HG03460 (cell line): ENCODE measurements around the gene GNB1L.
"Not testable (repeated sequence)": the region's sequence is repeated elsewhere in the genome, so short reads cannot be mapped to it uniquely, and the experiment has no call there.

Experiments
- ATAC-seq: cut with Tn5 transposase; IDR thresholded peaks from one replicate; pipeline ENCODE4 v1.9.1; 2021; ENCODE audit not compliant: unreplicated experiment

GNB1L gene

GRCh38 chr22:19845054-19845722 lies 9.5 kb downstream of the GNB1L start:
- no peak for ATAC-seq

GRCh38 chr22:19844377-19845053 lies 10.2 kb downstream of the GNB1L start:
- ATAC-seq, result no peak

- ATAC-seq, result no peak
These were observed 10.8 kb downstream of the GNB1L start for GRCh38 chr22:19843857-19844376.

GRCh38 chr22:19843107-19843856 lies 11.4 kb downstream of the GNB1L start:
- no peak for ATAC-seq

- ATAC-seq, result no peak
These were observed 12.1 kb downstream of the GNB1L start for GRCh38 chr22:19842393-19843106.

- no peak for ATAC-seq
These were observed 12.9 kb downstream of the GNB1L start for GRCh38 chr22:19841641-19842392.

GRCh38 chr22:19840955-19841640 lies 13.6 kb downstream of the GNB1L start:
- no peak for ATAC-seq

GRCh38 chr22:19840059-19840458 lies 14.6 kb downstream of the GNB1L start:
- no peak for ATAC-seq

GRCh38 chr22:19837915-19838314 lies 16.8 kb downstream of the GNB1L start:
- no peak for ATAC-seq

GRCh38 chr22:19836512-19836911 lies 18.2 kb downstream of the GNB1L start:
- no peak for ATAC-seq

GRCh38 chr22:19834599-19834998 lies 20.1 kb downstream of the GNB1L start:
- no peak for ATAC-seq

- ATAC-seq, result not testable (repeated sequence)
These were observed 21.3 kb downstream of the GNB1L start for GRCh38 chr22:19833327-19833726.

- no peak for ATAC-seq
These were observed 22.1 kb downstream of the GNB1L start for GRCh38 chr22:19832476-19833108.

GRCh38 chr22:19831979-19832378 lies 22.7 kb downstream of the GNB1L start:
- not testable (repeated sequence) for ATAC-seq

GRCh38 chr22:19831016-19831415 lies 23.7 kb downstream of the GNB1L start:
- ATAC-seq, result no peak

- no peak for ATAC-seq
These were observed 26.7 kb downstream of the GNB1L start for GRCh38 chr22:19828035-19828401.

GRCh38 chr22:19827341-19828034 lies 27.2 kb downstream of the GNB1L start:
- no peak for ATAC-seq

- no peak for ATAC-seq
These were observed 28.1 kb downstream of the GNB1L start for GRCh38 chr22:19826619-19826950.
